DMS153 (cell line): Measurements from ENCODE around the gene ST3GAL4.
"Not testable (repeated sequence)": the region's sequence is repeated elsewhere in the genome, so short reads cannot be mapped to it uniquely, and the experiment has no call there.

Experiments
- DNase-seq: peaks from one replicate; lab custom pipeline; 2025; lab: John Stamatoyannopoulos, UW

Gene ST3GAL4

GRCh38 chr11:126355324-126355925 lies at the start of gene ST3GAL4:
Gene ST3GAL4, plus strand, starts transcription at chr11:126355686. Its CDS starts 50,470 bp downstream, at chr11:126406156.
- DNase-seq: peak; percentile 39

GRCh38 chr11:126305699-126306098 lies 49.8 kb upstream of the ST3GAL4 start:
- no peak for DNase-seq

GRCh38 chr11:126307706-126308105 lies 47.8 kb upstream of the ST3GAL4 start:
- no peak for DNase-seq

GRCh38 chr11:126308271-126308671 lies 47.2 kb upstream of the ST3GAL4 start:
- no peak for DNase-seq

GRCh38 chr11:126308771-126309170 lies 46.7 kb upstream of the ST3GAL4 start:
- not testable (repeated sequence) for DNase-seq

GRCh38 chr11:126310200-126310991 lies 45.1 kb upstream of the ST3GAL4 start:
- DNase-seq: peak; percentile 33

- no peak for DNase-seq
These were observed 44.5 kb upstream of the ST3GAL4 start for GRCh38 chr11:126310992-126311310.

- DNase-seq: no peak
These were observed 43.8 kb upstream of the ST3GAL4 start for GRCh38 chr11:126311401-126312291.

- DNase-seq: no peak
These were observed 42.5 kb upstream of the ST3GAL4 start for GRCh38 chr11:126312961-126313360.

GRCh38 chr11:126313826-126314225 lies 41.7 kb upstream of the ST3GAL4 start:
- DNase-seq: no peak

- DNase-seq: no peak
These were observed 38.1 kb upstream of the ST3GAL4 start for GRCh38 chr11:126317432-126317755.

GRCh38 chr11:126317756-126318573 lies 37.5 kb upstream of the ST3GAL4 start:
- DNase-seq: no peak

GRCh38 chr11:126318574-126319373 lies 36.7 kb upstream of the ST3GAL4 start:
- no peak for DNase-seq

GRCh38 chr11:126319374-126319740 lies 36.1 kb upstream of the ST3GAL4 start:
- no peak for DNase-seq

- DNase-seq: no peak
These were observed 32.5 kb upstream of the ST3GAL4 start for GRCh38 chr11:126322996-126323395.

- DNase-seq: no peak
These were observed 28.0 kb upstream of the ST3GAL4 start for GRCh38 chr11:126327281-126328000.

GRCh38 chr11:126328001-126328390 lies 27.5 kb upstream of the ST3GAL4 start:
- DNase-seq: no peak

- DNase-seq: no peak
These were observed 27.0 kb upstream of the ST3GAL4 start for GRCh38 chr11:126328444-126328843.

GRCh38 chr11:126328938-126329643 lies 26.4 kb upstream of the ST3GAL4 start:
- DNase-seq: no peak

GRCh38 chr11:126329644-126330211 lies 25.8 kb upstream of the ST3GAL4 start:
- DNase-seq: no peak
